ENCODE measurements around the gene RCAN2.

GRCh38 chr6:46407776-46408530, 83.3 kb downstream of the RCAN2 start:
- TF ChIP-seq POLR2A (IDR thresholded peaks at IDR 0.05; ENCODE audit: low read depth, low read length) (no peak), POLR2AphosphoS5 (IDR thresholded peaks at IDR 0.05; ENCODE audit: low read depth, low read length) (no peak), PAX5 (IDR thresholded peaks at IDR 0.05; ENCODE audit: insufficient read depth, low read length, severe bottlenecking) (no peak)

Data from GM12891 (cell line).